ENCODE data around the gene TUT1. TPM values are rescaled to one million over a fixed set of nuclear protein-coding genes. Genes with fewer than 3 reads are reported as not detected.

TUT1 gene
- total and polyA plus RNA-seq, 4 donors, result 10.8 to 21.9 (median 17.3) TPM

DNA sequence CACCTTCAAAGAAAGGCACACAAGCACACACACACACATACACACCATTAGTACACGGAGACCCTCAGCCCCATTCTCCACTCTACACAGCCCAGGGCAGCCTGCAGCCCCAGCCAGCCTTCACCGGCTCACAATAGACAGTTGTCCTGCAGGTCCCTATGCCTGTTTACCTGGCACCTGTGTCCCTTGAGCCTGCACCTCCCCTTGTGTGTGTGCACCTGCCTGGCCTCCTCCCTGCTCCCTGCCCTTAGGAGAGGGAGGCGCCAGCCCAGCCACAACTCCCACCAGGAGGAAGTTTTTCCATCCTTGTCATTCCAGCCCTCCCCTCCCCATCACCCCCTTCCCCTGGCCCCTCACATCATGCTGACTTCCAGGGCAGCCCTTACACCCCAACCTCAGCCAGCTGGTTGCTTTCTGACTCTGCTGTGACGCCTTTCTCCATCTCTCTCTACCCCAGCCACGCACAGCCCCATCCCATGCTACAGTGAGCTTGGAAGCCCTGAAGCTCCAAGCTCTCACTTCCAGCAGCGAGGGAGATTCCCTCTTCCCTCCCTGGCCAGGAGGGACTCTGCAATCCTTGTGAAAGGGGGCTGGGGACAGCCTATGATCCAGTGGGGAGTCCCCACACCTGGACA is 49.1 kb downstream of the TUT1 start:
- Histone ChIP-seq H3K9ac (ENCODE audit: insufficient read depth in 1 of 2, low read length in 2 of 2) (peak overlapping the region in 1 of 2 donors; percentile 69), H3K4me3 (no peak overlapping the region), H3K27ac (ENCODE audit: low read depth in 1 of 2, low read length in 1 of 2) (peak overlapping the region; percentile 98 to 100), H3K9me3 (ENCODE audit: control insufficient read depth in 4 of 4, insufficient read depth in 3 of 4, low read length in 3 of 4) (no peaks in the 10 kb centered on the region), H3K4me1 (ENCODE audit: control insufficient read depth in 5 of 5, insufficient read depth in 5 of 5, low read length in 5 of 5) (peaks cover 30 to 75% (median 42%) of the 10 kb centered on the region in 5 donors), H3K27me3 (ENCODE audit: control insufficient read depth in 3 of 3, insufficient read depth in 3 of 3, low read length in 2 of 3) (no peaks in the 10 kb centered on the region), H3K36me3 (ENCODE audit: control insufficient read depth in 4 of 4, insufficient read depth in 4 of 4, low read length in 4 of 4) (peaks cover 0 to 3% (median 0%) of the 10 kb centered on the region in 4 donors)
- no peak for TF ChIP-seq CTCF (IDR thresholded peaks at IDR 0.05; ENCODE audit: control extremely low read depth, extremely low read depth)
- DNase-seq (no peak), ATAC-seq (ENCODE audit: insufficient read depth, low FRiP score) (no peak)
- WGBS, 2 donors, result 50 to 75% methylated on average over 6 of the region's 6 CpGs

DNA sequence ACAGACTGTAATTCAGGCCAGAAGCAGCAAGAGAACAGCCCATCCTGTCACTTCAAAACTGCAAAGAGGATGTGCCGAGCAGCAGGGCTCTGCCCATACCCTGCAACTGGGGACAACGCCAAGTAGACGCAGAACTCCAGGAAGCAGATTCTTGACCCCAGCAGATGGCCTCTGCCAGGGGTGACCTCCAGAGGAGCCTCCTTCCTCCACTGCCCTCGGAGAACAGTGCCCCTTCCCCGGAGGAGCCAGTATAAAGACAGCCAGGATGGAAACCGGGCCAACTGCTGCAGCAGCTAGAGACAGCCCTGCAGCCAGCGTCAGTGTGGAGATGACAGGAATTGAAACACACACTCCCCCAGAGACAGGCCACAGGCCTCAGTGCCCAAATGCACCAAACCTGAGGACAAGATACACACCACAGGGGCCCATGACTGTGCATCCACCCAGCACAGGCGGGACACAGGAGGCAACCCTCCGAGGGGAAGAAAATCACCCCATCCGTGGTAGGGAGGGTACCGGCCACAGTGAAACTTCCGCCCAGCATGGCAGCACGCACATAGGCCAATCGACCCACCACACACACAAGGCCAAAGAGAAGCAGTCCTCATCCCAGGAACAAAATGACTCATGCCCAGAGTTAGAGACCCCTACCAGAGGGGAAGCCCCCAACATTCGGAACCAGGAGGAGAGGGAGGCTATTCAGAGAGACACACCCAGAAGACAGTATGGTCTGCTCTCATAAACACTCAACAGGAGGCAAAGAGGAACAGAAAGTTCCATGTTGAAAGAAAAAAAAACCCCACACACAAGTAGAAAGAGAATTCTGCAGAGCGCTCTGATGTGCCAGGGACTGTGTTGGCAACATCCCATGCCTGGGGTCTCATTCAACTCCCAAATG is 50.3 kb downstream of the TUT1 start:
- no peak for ATAC-seq (ENCODE audit: insufficient read depth, low FRiP score)
- Histone ChIP-seq H3K36me3 (ENCODE audit: control insufficient read depth in 4 of 4, insufficient read depth in 4 of 4, low read length in 4 of 4) (peaks cover 0 to 6% (median 2%) of the 10 kb centered on the region in 4 donors), H3K4me3 (no peak overlapping the region), H3K4me1 (ENCODE audit: control insufficient read depth in 5 of 5, insufficient read depth in 5 of 5, low read length in 5 of 5) (peaks cover 30 to 70% (median 43%) of the 10 kb centered on the region in 5 donors), H3K9ac (ENCODE audit: insufficient read depth in 1 of 2, low read length in 2 of 2) (peak overlapping the region in 1 of 2 donors; percentile 7), H3K27ac (ENCODE audit: low read depth in 1 of 2, low read length in 1 of 2) (peak overlapping the region; percentile 46 to 47), H3K27me3 (ENCODE audit: control insufficient read depth in 3 of 3, insufficient read depth in 3 of 3, low read length in 2 of 3) (no peaks in the 10 kb centered on the region), H3K9me3 (ENCODE audit: control insufficient read depth in 4 of 4, insufficient read depth in 3 of 4, low read length in 3 of 4) (no peaks in the 10 kb centered on the region)
- TF ChIP-seq CTCF (IDR thresholded peaks at IDR 0.05; ENCODE audit: control extremely low read depth, extremely low read depth), result no peak
- DNase-seq, result peak in 2 of 3 donors; percentile 48 to 70
- WGBS, 2 donors, result 22 to 44% methylated on average over 16 of the region's 16 CpGs

- Histone ChIP-seq H3K36me3 (ENCODE audit: control insufficient read depth in 4 of 4, insufficient read depth in 4 of 4, low read length in 4 of 4) (peaks cover 7 to 20% (median 13%) of the 10 kb centered on the region in 4 donors), H3K9ac (ENCODE audit: insufficient read depth in 1 of 2, low read length in 2 of 2) (peak overlapping the region in 1 of 2 donors; percentile 34), H3K9me3 (ENCODE audit: control insufficient read depth in 4 of 4, insufficient read depth in 3 of 4, low read length in 3 of 4) (no peaks in the 10 kb centered on the region), H3K4me1 (ENCODE audit: control insufficient read depth in 5 of 5, insufficient read depth in 5 of 5, low read length in 5 of 5) (peaks cover 30 to 62% (median 38%) of the 10 kb centered on the region in 5 donors), H3K27me3 (ENCODE audit: control insufficient read depth in 3 of 3, insufficient read depth in 3 of 3, low read length in 2 of 3) (no peaks in the 10 kb centered on the region), H3K4me3 (no peak overlapping the region), H3K27ac (ENCODE audit: low read depth in 1 of 2, low read length in 1 of 2) (peak overlapping the region; percentile 65 to 81)
- DNase-seq (peak; percentile 59 to 69 (median 62)), ATAC-seq (ENCODE audit: insufficient read depth, low FRiP score) (peak; percentile 25)
- WGBS, 2 donors, result 32 to 36% methylated on average over 13 of the region's 13 CpGs
- TF ChIP-seq CTCF (IDR thresholded peaks at IDR 0.05; ENCODE audit: control extremely low read depth, extremely low read depth), result no peak
These were observed 51.9 kb downstream of the TUT1 start for GRCh38 chr11:62539238-62539925.

All from lung (tissue), 12 donors.